Ovary (tissue), 3 donors: ENCODE results near the gene DMAC1.

ENCODE experiments used
- POLR2A ChIP-seq: fragments of 450-650 bp; IDR thresholded peaks from one replicate; pipeline ENCODE4 v1.6.1; 2017; ENCODE audit warnings: antibody characterized with exemption, mild to moderate bottlenecking, moderate library complexity
- TF ChIP-seq, protein P1 (sequence below), 3 donors: fragments of 450-650 bp in 2 of 3; fragments of 200-600 bp in 1 of 3; IDR thresholded peaks; one replicate each; pipeline versions ENCODE4 v1.5.1 to v1.8.0; 2016 to 2022; ENCODE audit warnings: antibody characterized with exemption in 3 of 3, mild to moderate bottlenecking in 1 of 3
- donor health status: DM: no; HTN: no; CAD: no.

DNA sequence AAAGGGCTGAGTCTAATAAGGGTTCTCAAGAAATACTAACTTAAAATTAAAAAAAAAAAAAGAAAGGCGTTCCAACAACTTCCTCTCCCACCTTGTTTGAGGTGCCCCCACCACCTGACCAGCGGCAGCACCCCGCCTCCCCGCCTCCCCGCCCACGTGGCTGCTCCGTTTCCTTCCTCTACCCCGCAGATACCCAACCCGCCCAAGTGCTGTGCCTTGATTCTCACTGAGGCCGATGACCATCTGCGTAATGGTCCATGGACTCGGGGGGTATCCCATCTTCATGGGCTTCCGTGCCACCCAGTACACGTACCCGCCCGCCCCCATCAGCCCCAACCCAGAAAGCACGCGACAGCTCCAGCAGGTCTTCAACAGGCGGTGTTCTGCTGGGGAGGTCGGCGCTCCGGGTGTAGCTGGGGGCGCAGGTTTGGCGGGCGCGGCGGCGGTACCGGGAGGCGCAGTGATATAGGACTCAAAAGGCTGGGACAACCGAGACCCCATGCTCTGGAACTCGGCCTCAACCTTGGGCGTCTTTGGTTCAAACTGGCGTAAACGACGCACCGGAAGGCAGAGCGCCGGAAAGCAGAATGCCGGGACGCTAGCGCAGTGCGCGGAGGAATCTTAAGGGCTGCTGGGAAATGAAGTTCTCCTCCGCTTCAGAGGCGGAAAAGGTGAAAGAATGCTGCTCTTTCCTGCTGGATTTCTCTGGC lies at the start of gene DMAC1:
- TF ChIP-seq, protein P1, sequence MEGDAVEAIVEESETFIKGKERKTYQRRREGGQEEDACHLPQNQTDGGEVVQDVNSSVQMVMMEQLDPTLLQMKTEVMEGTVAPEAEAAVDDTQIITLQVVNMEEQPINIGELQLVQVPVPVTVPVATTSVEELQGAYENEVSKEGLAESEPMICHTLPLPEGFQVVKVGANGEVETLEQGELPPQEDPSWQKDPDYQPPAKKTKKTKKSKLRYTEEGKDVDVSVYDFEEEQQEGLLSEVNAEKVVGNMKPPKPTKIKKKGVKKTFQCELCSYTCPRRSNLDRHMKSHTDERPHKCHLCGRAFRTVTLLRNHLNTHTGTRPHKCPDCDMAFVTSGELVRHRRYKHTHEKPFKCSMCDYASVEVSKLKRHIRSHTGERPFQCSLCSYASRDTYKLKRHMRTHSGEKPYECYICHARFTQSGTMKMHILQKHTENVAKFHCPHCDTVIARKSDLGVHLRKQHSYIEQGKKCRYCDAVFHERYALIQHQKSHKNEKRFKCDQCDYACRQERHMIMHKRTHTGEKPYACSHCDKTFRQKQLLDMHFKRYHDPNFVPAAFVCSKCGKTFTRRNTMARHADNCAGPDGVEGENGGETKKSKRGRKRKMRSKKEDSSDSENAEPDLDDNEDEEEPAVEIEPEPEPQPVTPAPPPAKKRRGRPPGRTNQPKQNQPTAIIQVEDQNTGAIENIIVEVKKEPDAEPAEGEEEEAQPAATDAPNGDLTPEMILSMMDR (IDR thresholded peaks at IDR 0.05), result no peak
- TF ChIP-seq POLR2A, result no peak
